ENCODE measurements around the gene C9orf57.
"Not testable (repeated sequence)": the region's sequence is repeated elsewhere in the genome, so short reads cannot be mapped to it uniquely, and the experiment has no call there.

GRCh38 chr9:72074666-72075065 lies 14.3 kb upstream of the C9orf57 start:
- not testable (repeated sequence) for TF ChIP-seq POLR2A, CTCF (IDR thresholded peaks at IDR 0.05)

All from uterus (tissue), 2 donors.